ENCODE results near the gene HSPE1. TPM values are rescaled to one million over a fixed set of nuclear protein-coding genes. Genes with fewer than 3 reads are reported as not detected.

HSPE1 gene
- total and polyA plus RNA-seq, 3 donors from 2014 or later: 43.3 to 61.8 (median 51.3) TPM

DNA sequence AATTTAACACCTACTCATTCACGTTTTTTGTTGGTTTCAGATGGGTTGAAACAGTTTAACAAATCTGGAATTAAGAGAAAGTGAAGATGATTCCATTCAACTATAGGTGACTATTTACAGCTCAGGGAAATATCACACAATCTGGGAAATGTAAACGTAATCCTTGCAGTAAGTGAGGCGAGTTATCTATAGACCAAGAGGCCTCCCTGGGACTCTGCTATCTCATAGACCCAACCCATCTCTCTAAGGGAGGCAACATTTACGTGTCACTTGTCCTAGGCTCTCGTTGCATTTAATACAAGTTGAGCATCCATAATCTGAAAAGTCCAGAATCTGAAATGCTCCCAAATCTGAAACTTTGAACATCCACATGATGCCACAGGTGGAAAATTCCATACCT lies 13.7 kb downstream of the HSPE1 start:
- intact Hi-C loops (cut with DNase I; ENCODE audit: low total_unique reads): no loop called here

DNA sequence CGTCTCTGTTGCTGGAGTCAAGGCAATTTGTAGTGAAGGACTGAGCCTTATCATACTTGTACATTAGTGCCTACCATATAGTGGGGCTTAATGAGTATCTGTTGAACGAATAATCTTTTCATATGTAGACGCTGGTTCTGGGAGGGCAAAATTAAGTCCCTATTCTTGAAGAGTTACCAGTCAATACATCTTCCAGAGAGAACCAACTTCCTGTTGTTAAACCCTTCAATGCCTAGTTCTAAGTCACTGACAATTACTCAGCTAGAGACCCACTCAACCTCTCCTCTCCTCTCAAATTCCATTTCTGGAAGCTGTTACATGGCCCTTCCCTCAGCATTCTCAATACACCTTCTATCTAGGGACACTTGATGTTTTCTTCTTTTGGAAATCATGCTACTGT lies 14.6 kb downstream of the HSPE1 start:
- WGBS, 2 donors: 41 to 57% methylated on average over 3 of the region's 3 CpGs
- Histone ChIP-seq H3K4me3 (peak overlapping the region in 1 of 2 donors; percentile 98), H3K27me3 (no peaks in the 10 kb centered on the region), H3K27ac (peak overlapping the region; percentile 98 to 99), H3K36me3 (ENCODE audit: low read depth, missing control alignments) (no peaks in the 10 kb centered on the region), H3K9me3 (no peaks in the 10 kb centered on the region), H3K4me1 (peaks cover 7% of the 10 kb centered on the region)
- intact Hi-C loops (cut with DNase I; ENCODE audit: low total_unique reads): no loop called here
- TF ChIP-seq POLR2A (IDR thresholded peaks at IDR 0.05): no peak
- TF ChIP-seq, protein P1, sequence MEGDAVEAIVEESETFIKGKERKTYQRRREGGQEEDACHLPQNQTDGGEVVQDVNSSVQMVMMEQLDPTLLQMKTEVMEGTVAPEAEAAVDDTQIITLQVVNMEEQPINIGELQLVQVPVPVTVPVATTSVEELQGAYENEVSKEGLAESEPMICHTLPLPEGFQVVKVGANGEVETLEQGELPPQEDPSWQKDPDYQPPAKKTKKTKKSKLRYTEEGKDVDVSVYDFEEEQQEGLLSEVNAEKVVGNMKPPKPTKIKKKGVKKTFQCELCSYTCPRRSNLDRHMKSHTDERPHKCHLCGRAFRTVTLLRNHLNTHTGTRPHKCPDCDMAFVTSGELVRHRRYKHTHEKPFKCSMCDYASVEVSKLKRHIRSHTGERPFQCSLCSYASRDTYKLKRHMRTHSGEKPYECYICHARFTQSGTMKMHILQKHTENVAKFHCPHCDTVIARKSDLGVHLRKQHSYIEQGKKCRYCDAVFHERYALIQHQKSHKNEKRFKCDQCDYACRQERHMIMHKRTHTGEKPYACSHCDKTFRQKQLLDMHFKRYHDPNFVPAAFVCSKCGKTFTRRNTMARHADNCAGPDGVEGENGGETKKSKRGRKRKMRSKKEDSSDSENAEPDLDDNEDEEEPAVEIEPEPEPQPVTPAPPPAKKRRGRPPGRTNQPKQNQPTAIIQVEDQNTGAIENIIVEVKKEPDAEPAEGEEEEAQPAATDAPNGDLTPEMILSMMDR (IDR thresholded peaks at IDR 0.05): no peak
- no peak for DNase-seq

More for the DNA sequence above, 13.7 kb downstream of the HSPE1 start:
- Histone ChIP-seq H3K27ac (no peak overlapping the region), H3K4me3 (no peak overlapping the region), H3K4me1 (peaks cover 7% of the 10 kb centered on the region), H3K36me3 (ENCODE audit: low read depth, missing control alignments) (no peaks in the 10 kb centered on the region), H3K27me3 (no peaks in the 10 kb centered on the region), H3K9me3 (no peaks in the 10 kb centered on the region)
- WGBS, 2 donors: 79 to 81% methylated on average over 5 of the region's 5 CpGs
- no peak for DNase-seq
- TF ChIP-seq POLR2A (IDR thresholded peaks at IDR 0.05): no peak
- TF ChIP-seq, protein P1 (IDR thresholded peaks at IDR 0.05): no peak

DNA sequence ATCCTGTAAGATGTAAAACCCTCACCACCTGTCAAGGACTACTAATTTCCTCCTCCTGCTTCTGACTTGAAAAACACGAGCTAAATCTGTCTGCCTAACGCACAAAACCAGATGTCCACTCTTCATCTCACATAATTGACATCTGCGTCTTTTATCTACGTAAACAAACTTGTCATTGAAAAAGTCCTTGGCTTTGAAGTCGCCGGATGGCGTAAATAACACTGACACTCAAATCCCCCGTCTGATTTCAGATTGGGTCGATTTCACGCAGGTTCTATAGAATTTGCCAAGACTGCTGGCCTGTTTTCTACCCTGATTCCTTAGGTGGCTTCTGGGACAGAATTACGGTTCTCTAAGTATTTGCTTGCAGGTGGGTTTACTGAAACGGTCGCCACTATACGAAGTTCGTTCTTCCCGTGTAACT lies 15.1 kb downstream of the HSPE1 start:
- intact Hi-C loops (cut with DNase I; ENCODE audit: low total_unique reads): no loop called here
- DNase-seq: no peak
- no peaks in the 10 kb centered on the region for H3K9me3 ChIP-seq
- WGBS, 2 donors: 0 to 1% methylated on average over 16 of the region's 16 CpGs
- H3K4me3 ChIP-seq: peak overlapping the region; percentile 98 to 100
- H3K27me3 ChIP-seq: no peaks in the 10 kb centered on the region
- H3K4me1 ChIP-seq: peaks cover 7% of the 10 kb centered on the region
- H3K27ac ChIP-seq: peak overlapping the region; percentile 98 to 99
- H3K36me3 ChIP-seq (ENCODE audit: low read depth, missing control alignments): no peaks in the 10 kb centered on the region
- TF ChIP-seq, protein P1 (IDR thresholded peaks at IDR 0.05): no peak
- TF ChIP-seq POLR2A (IDR thresholded peaks at IDR 0.05): no peak

DNA sequence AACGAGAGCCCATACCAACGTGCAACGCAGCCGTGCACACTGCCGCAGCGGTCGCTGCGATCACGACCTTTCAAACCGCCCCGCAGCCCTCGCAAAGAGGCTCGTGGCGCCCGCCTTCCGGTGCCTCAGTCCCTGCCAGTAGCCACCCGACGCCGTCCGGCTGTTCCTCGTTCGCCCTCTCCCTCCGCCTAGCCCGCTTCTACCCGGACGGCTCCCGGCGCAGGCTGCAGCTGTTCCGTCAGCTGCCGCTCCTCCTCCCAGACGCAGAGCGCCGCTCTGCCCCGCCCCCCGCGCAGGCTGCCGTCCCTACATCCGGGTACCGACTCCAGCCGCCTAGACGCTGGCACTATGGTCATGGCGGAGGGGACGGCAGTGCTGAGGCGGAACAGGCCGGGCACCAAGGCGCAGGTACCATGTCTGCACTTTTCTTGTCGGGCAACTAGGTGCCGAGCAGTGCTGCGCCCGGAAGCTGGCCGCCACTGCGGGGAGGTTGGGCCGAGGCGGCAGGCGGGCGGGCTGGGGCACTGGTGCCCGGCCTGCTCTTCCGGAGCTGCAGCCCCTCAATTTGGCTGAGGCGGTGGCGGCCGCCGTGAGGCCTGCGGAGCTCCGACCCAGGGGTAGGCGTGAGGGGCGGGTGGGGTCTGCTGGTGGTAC lies 15.7 kb downstream of the HSPE1 start, which contains the start of gene MOB4:
Gene MOB4, plus strand, starts transcription at position 328 of the 654 bp plus-strand sequence. Its CDS starts 21 bp downstream, at position 349.
- intact Hi-C loops (cut with DNase I; ENCODE audit: low total_unique reads): no loop called here
- H3K27me3 ChIP-seq: no peaks in the 10 kb centered on the region
- WGBS, 2 donors: 0% methylated on average over 18 to 65 of the region's 66 CpGs
- H3K9me3 ChIP-seq: no peaks in the 10 kb centered on the region
- peak; percentile 96 for DNase-seq
- H3K4me1 ChIP-seq: peaks cover 7% of the 10 kb centered on the region
- peak within 1 kb of the TSS; percentile 98 to 100 for H3K4me3 ChIP-seq
- H3K36me3 ChIP-seq (ENCODE audit: low read depth, missing control alignments): no peaks in the 10 kb centered on the region
- H3K27ac ChIP-seq: peak within 1 kb of the TSS; percentile 98 to 99
- TF ChIP-seq, protein P1 (IDR thresholded peaks at IDR 0.05): peak in 1 of 3 experiments; percentile 2
- peak; percentile 93 for TF ChIP-seq POLR2A (IDR thresholded peaks at IDR 0.05)

DNA sequence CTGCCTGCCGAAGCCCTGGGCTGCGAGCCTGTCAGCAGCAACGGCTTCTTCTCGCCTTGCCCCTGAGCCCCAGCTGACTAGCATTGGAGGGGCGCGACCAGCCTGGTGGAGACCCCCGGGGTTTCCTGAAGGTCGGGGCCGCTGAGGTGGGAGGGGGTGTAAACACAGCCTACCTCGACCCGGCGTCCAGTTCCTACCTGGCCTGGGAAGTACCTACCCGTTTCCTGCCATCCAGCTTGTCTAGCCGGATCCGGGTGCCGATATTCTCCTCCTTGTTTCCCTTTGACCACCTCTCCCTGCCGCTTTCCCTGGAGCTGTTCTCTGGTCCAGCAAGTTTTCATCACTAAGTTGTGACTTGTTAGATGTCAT lies 16.2 kb downstream of the HSPE1 start:
- peak; percentile 54 for DNase-seq
- WGBS, 2 donors: 0% methylated on average over 8 to 17 of the region's 17 CpGs
- intact Hi-C loops (cut with DNase I; ENCODE audit: low total_unique reads): no loop called here

More for the DNA sequence above, 16.2 kb downstream of the HSPE1 start:
- TF ChIP-seq, protein P1 (IDR thresholded peaks at IDR 0.05): no peak
- TF ChIP-seq POLR2A (IDR thresholded peaks at IDR 0.05): no peak
- Histone ChIP-seq H3K27ac (peak overlapping the region; percentile 98 to 99), H3K4me3 (peak overlapping the region; percentile 98 to 100), H3K27me3 (no peaks in the 10 kb centered on the region), H3K9me3 (no peaks in the 10 kb centered on the region), H3K4me1 (peaks cover 7% of the 10 kb centered on the region), H3K36me3 (ENCODE audit: low read depth, missing control alignments) (no peaks in the 10 kb centered on the region)

Data from testis (tissue), 3 donors.